ENCODE results near the gene TEAD1.

Gene TEAD1

DNA sequence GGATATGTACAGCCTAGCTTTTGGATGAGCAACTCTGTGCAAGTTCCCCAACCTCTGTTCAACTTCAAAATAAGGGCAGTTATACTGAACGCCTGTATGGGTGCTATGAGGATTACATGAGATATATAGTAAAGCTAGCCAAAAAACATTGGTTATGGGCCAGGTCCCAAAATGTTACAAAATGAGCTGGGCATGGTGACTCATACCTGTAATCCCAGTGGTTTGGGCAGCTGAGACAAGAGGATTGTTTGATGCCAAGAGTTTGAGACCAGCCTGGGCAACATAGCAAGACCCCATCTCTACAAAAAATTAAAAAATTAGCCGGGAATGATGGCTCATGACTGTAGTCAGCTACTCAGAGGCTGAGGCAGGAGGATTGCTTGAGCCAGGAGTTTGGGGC is 118.4 kb downstream of the TEAD1 start:
- TF ChIP-seq, protein P1, sequence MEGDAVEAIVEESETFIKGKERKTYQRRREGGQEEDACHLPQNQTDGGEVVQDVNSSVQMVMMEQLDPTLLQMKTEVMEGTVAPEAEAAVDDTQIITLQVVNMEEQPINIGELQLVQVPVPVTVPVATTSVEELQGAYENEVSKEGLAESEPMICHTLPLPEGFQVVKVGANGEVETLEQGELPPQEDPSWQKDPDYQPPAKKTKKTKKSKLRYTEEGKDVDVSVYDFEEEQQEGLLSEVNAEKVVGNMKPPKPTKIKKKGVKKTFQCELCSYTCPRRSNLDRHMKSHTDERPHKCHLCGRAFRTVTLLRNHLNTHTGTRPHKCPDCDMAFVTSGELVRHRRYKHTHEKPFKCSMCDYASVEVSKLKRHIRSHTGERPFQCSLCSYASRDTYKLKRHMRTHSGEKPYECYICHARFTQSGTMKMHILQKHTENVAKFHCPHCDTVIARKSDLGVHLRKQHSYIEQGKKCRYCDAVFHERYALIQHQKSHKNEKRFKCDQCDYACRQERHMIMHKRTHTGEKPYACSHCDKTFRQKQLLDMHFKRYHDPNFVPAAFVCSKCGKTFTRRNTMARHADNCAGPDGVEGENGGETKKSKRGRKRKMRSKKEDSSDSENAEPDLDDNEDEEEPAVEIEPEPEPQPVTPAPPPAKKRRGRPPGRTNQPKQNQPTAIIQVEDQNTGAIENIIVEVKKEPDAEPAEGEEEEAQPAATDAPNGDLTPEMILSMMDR (IDR thresholded peaks at IDR 0.05; ENCODE audit: borderline replicate concordance, control extremely low read depth, extremely low read depth, insufficient read depth, missing control alignments): no peak
- in situ Hi-C loops (cut with MboI; ENCODE audit: low sequenced_read_pairs, unreplicated experiment): no loop called here
- no peak for DNase-seq (ENCODE audit: low spot score)

DNA sequence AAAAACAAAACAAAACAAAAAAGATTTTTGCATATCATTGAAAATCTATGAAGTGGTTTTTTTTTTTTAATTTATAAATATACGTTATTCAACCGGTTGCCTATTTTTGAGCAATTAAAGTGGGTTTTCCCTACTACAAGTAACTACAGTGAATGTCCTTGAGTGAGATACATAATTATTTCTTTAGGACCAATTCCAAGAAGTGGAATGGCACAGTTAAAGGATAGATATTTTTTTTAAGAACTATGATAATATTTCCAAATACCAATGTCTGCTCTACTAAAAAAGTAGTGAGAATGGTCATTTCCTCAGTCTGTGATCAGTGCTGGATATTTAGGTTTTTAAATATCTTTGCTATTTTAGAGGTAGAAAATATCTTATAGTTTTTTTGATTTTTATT is 118.8 kb downstream of the TEAD1 start:
- in situ Hi-C loops (cut with MboI; ENCODE audit: low sequenced_read_pairs, unreplicated experiment): no loop called here
- TF ChIP-seq, protein P1 (IDR thresholded peaks at IDR 0.05; ENCODE audit: borderline replicate concordance, control extremely low read depth, extremely low read depth, insufficient read depth, missing control alignments): no peak
- DNase-seq (ENCODE audit: low spot score): no peak

DNA sequence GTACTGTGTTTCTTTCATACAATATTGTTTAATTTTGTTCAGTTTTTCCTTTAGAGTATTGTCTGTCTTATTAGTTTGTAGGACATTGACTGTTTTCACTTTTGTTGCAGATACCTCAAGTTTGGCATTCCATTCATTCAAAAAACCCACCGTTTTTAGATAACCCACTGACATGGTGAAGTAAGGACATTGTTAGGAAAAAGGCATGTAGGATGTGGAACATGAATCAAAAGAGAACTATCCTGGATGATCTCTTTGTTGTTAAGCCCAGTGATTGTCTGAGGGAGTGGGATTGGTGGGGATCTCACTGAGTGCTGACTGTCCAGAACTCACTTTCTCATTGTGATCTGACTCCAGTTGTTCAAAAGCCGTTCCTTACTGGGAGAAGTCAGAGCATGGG is 119.3 kb downstream of the TEAD1 start:
- TF ChIP-seq, protein P1 (IDR thresholded peaks at IDR 0.05; ENCODE audit: borderline replicate concordance, control extremely low read depth, extremely low read depth, insufficient read depth, missing control alignments): no peak
- in situ Hi-C loops (cut with MboI; ENCODE audit: low sequenced_read_pairs, unreplicated experiment): no loop called here
- DNase-seq (ENCODE audit: low spot score): no peak

DNA sequence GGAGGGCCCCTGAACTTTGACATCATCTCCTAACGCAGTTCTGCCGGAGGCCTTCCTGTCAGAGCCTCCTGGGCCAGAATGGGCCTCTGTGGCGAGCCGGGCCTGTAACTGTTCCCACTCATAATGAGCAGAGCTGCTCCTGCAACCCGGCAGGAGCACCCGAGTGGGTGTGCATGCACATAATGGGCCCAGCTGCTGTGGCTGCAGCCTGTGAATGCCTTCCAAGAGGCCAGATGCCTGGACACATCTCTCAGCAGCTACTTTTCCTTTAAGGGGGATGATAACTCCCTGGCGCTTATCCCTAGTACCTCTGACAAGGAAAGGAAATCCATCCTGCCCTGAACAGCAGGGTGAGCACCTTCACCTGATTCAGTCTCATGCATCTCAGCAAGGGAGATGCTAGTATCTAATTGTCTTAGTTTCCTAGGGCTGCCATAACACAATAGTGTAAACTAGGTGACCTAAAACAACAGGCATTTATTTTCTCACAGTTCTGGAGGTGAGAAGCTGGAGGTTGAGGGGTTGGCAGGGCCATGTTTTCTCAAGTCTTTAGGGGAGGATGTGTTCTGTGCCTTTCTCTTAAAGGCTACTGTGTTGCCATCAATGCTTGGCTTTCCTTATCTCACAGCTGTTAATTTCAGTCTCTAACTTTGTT is 120.5 kb downstream of the TEAD1 start:
- TF ChIP-seq, protein P1 (IDR thresholded peaks at IDR 0.05; ENCODE audit: borderline replicate concordance, control extremely low read depth, extremely low read depth, insufficient read depth, missing control alignments): no peak
- DNase-seq (ENCODE audit: low spot score): no peak
- in situ Hi-C loops (cut with MboI; ENCODE audit: low sequenced_read_pairs, unreplicated experiment): no loop called here

DNA sequence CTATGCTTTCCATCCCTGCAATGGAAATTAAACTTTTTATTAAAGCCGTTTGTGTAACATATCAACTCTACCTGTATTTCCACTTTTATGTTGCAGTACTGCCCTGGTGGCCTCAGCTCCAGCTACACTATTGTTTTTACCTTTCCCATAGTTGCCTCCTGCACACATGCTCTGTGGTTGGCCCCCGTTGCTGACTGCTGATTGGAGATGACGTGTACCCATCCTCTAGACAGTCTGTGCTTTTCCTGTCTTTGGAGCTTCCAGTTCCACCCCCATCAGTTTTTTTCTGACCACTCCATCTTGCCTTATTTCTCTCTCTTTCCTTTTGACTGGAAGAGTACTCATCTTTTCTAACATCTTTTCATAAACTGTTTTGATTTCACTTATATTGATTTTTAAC is 123.8 kb downstream of the TEAD1 start:
- no peak for DNase-seq (ENCODE audit: low spot score)
- in situ Hi-C loops (cut with MboI; ENCODE audit: low sequenced_read_pairs, unreplicated experiment): no loop called here
- TF ChIP-seq, protein P1 (IDR thresholded peaks at IDR 0.05; ENCODE audit: borderline replicate concordance, control extremely low read depth, extremely low read depth, insufficient read depth, missing control alignments): no peak

DNA sequence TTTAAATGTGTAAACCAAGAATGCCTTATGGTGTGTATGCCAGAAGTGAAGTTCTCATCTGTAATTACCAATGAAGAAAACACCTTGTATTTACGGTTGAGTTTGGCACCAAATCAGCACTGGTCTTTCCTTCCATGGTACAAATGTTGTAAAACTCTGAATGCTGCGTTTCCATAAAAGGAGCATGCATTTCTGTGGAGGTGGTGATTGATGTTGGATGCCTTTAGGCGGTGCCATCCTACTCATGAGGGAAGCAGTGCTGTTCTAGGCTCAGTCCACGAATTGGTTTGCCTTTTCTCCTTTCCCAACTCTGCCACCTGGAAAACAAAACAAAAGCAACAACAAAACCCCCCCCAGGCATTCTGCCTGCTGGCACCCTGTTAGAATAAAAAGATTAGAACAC is 124.4 kb downstream of the TEAD1 start:
- in situ Hi-C loops (cut with MboI; ENCODE audit: low sequenced_read_pairs, unreplicated experiment): no loop called here
- TF ChIP-seq, protein P1 (IDR thresholded peaks at IDR 0.05; ENCODE audit: borderline replicate concordance, control extremely low read depth, extremely low read depth, insufficient read depth, missing control alignments): no peak
- no peak for DNase-seq (ENCODE audit: low spot score)
